Measurements from ENCODE around the gene TRAK1.
A peak's percentile ranks its signal among the peaks of the same experiment; 100 is the strongest.

Gene TRAK1

GRCh38 chr3:42214565-42215283, 123.6 kb downstream of the TRAK1 start:
- no peak for DNase-seq

- DNase-seq = no peak
Measured at GRCh38 chr3:42216302-42216701, 125.1 kb downstream of the TRAK1 start.

GRCh38 chr3:42216931-42217333, 125.8 kb downstream of the TRAK1 start:
- no peak for DNase-seq

GRCh38 chr3:42220436-42221121, 129.4 kb downstream of the TRAK1 start:
- no peak for DNase-seq

GRCh38 chr3:42222942-42223693, 132.0 kb downstream of the TRAK1 start:
- no peak for DNase-seq

GRCh38 chr3:42224178-42224577, 133.0 kb downstream of the TRAK1 start:
- no peak for DNase-seq

- DNase-seq = no peak
Measured at GRCh38 chr3:42224658-42225421, 133.7 kb downstream of the TRAK1 start.

- no peak for DNase-seq
Measured at GRCh38 chr3:42225486-42226363, 134.6 kb downstream of the TRAK1 start.

GRCh38 chr3:42226470-42227425, 135.6 kb downstream of the TRAK1 start:
- no peak for DNase-seq

- no peak for DNase-seq
Measured at GRCh38 chr3:42228796-42229195, 137.6 kb downstream of the TRAK1 start.

- DNase-seq = no peak
Measured at GRCh38 chr3:42229266-42229941, 138.2 kb downstream of the TRAK1 start.

- DNase-seq = no peak
Measured at GRCh38 chr3:42229942-42230688, 139.0 kb downstream of the TRAK1 start.

- DNase-seq = no peak
Measured at GRCh38 chr3:42230860-42231259, 139.7 kb downstream of the TRAK1 start.

GRCh38 chr3:42235532-42235931, 144.4 kb downstream of the TRAK1 start:
- DNase-seq = no peak

- DNase-seq = no peak
Measured at GRCh38 chr3:42236611-42237010, 145.5 kb downstream of the TRAK1 start.

GRCh38 chr3:42246091-42246490, 154.9 kb downstream of the TRAK1 start:
- DNase-seq = no peak

- peak; percentile 32 for DNase-seq
Measured at GRCh38 chr3:42247576-42248027, 156.4 kb downstream of the TRAK1 start.

- DNase-seq = no peak
Measured at GRCh38 chr3:42250761-42251160, 159.6 kb downstream of the TRAK1 start.

- DNase-seq = no peak
Measured at GRCh38 chr3:42254566-42254965, 163.4 kb downstream of the TRAK1 start.
